Right hindlimb (tissue), 1 donor: Measurements from ENCODE around the gene MAMLD1.

Source experiments
- DNase-seq: peaks from one replicate; pipeline ENCODE4 v3.0.0-alpha.2; 2018

Gene MAMLD1

DNA sequence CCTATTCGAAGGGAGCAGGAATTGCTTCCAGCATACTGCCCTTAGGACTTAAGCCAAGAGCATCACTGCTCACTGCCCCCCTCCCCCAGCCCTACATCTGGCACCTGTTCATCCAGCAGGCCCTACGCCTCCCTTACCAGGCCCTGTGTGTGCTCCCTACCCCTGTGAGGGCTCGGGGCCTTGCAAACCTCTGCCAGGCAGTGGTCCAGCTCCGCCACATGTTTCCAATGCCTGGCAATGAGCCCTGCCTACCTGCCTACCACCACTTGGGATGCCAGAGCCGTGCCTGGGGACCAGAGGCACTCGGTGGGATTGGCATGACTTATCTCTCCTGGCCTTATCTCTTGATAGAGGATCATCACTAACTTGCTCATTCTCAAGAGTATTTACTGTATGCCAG lies 177.8 kb downstream of the MAMLD1 start:
- DNase-seq: no peak

- DNase-seq: no peak
These were observed 179.7 kb downstream of the MAMLD1 start for GRCh38 chrX:150542846-150543229.

DNA sequence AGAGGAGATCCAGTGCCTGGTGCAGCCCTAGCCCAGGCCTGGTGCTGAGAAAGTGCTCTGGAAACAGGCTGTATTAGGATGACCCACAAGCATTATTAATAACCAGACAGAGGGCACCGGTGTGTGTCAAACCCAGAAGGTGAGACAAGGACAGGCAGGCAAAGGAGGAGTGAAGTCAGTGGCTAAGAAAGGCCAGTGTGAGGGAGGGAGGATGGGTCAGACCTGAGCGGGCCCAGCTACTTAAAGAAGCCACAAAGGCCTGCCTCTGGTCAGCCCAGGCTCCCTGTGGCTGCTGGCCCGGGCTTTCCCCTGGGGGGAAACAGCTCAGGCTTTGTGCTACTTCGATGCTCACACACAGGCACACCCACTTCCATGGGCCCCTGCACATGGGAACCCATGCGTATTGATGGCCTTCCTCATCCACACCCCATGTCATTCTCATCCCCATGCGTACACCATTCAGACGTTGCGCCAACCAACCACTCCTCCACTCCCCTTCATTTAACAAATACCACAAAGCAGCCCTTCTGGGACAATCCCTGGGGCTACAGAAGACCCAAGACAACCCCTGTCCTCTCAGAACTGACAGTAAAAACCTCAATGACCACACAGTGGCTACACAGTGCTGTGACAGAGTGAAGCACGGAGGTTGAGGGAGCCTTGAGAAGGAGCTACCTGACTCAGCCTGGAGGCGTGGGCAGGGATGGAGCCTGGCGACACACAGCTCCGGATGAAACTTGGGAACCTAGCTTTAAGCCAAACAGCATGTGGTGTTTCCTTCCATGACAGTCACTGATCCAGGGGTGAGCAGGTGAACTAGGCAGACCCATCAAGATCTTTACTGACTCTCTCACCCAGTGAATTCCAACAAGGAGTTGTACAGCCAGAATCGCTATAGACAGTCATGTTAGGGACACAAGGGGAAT lies 180.4 kb downstream of the MAMLD1 start:
- no peak for DNase-seq

DNA sequence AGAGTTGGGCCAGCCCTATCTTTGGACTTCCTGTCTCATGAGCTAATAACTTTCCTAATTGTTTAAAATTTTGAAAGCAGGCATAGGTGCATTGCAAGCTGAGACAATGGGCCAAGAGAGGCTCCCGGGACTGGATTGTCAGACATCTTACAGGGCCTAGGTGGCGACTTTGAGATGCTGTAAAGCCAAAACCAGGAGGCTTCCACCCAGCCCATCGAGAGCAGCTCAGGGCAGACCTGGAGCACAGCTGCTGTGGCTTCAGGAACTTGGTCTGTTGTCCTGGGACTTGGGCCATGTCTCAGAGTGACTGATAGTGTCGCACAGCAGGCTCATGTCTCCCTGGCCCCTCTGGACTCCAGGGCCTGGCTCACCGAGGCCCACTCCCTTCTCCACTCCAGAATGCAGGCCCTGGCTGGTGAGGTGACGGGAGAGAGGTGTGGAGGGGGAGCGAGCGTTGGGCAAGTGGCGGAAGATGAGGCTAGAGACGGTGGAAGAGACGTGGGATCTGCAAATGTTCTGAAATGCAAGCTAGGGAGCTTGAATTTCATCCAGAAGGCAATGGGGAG lies 181.2 kb downstream of the MAMLD1 start:
- no peak for DNase-seq

DNA sequence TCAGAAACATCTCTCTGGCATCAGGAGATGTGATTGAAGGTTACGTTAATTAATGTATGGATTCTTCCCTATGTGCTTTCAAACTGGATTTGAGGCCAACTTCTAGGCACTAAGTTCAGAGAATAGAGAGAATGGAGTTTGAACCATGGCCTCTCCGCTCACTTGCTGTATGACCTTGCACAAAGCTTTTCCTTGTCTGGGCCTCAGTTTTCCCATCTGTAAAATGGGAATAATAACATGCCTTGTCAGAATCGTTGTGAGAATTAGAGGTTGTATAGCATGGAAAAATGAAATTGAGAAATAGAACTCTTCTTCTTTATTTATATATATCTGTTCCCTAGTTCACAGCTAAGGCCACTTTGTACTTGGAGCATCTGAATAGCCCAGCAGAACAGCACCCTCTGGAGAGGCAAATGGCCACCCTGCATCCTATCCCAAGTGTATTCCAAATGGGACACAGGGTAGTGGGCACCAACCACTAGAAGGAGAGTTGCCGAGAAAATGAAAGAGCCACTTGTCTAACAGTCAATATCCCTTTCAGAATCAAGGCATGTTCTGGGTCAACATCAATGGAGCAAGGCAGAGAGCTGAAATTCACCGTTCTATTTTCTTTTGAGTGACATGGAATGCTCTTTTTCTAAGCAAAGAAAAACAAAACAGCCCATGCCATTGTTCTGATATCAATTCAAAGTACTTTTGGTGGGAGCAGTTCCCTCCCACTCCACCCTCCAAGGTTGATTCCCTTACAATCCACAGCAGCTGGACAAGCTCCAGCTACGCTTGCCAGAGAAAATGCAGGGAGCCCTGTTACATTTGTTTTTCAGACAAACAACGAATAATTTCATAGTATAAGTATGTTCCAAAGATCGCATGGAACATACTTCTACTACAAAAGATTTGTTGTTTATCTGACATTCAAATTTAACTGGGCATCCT lies 182.0 kb downstream of the MAMLD1 start:
- no peak for DNase-seq

GRCh38 chrX:150546711-150547153 lies 183.6 kb downstream of the MAMLD1 start:
- DNase-seq: no peak

- peak; percentile 70 for DNase-seq
These were observed 184.4 kb downstream of the MAMLD1 start for GRCh38 chrX:150547375-150548115.

GRCh38 chrX:150548251-150548650 lies 185.1 kb downstream of the MAMLD1 start:
- DNase-seq: no peak

- no peak for DNase-seq
These were observed 185.6 kb downstream of the MAMLD1 start for GRCh38 chrX:150548684-150549083.

- no peak for DNase-seq
These were observed 188.8 kb downstream of the MAMLD1 start for GRCh38 chrX:150551963-150552362.

DNA sequence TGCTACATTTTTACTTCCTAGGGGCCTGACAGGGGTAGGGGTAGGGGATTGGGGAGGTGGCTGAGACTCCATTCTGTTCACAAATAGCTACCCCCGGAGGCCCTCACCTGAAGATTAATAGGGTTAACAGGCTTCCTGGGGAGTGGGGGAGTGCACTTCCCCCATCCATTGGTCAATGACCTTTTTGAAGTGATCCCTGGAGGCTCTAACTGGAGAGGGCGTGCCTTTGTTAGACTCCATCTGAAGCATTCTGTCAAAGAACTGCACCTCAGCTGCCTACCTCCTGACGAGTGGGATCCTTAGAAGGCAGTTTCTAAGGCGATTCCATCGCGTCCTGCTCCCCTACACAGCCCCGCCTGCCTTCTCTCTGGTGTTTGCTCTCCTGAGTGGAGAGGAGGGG lies 195.3 kb downstream of the MAMLD1 start:
- no peak for DNase-seq
